Endodermal cell (in vitro differentiated cells): Measurements from ENCODE around the gene IYD. TPM values are rescaled to one million over a fixed set of nuclear protein-coding genes. Genes with fewer than 3 reads are reported as not detected.
"Not testable (repeated sequence)": the region's sequence is repeated elsewhere in the genome, so short reads cannot be mapped to it uniquely, and the experiment has no call there.

Experiments
- DNase-seq: peaks from one replicate; pipeline ENCODE4 v3.0.0-alpha.2; 2017
- H3K27ac ChIP-seq: 2 replicates; pipeline ENCODE4 v1.5.1; 2013; ENCODE audit warnings: mild to moderate bottlenecking, low read depth, low read length, moderate library complexity
- H3K27me3 ChIP-seq: 2 replicates; pipeline ENCODE4 v1.6.1; 2013; ENCODE audit warnings: mild to moderate bottlenecking, low read length, moderate library complexity; ENCODE audit not compliant: insufficient read depth, control insufficient read depth, poor library complexity, severe bottlenecking
- H3K36me3 ChIP-seq: 2 replicates; pipeline ENCODE4 v1.7.0; 2013; ENCODE audit warnings: mild to moderate bottlenecking, low read length, moderate library complexity; ENCODE audit not compliant: control insufficient read depth, insufficient read depth
- H3K4me1 ChIP-seq: one replicate; pipeline ENCODE4 v1.7.0; 2013; ENCODE audit warnings: low read length; ENCODE audit not compliant: control insufficient read depth, insufficient read depth
- H3K4me3 ChIP-seq: 2 replicates; pipeline ENCODE4 v1.5.1; 2013; ENCODE audit warnings: mild to moderate bottlenecking, low read length, moderate library complexity
- H3K9ac ChIP-seq: 2 replicates; pipeline ENCODE4 v1.6.1; 2013; ENCODE audit warnings: mild to moderate bottlenecking, low read length, moderate library complexity; ENCODE audit not compliant: poor library complexity, severe bottlenecking; ENCODE audit errors: extremely low read depth
- H3K9me3 ChIP-seq: 2 replicates; pipeline ENCODE4 v1.6.1; 2013; ENCODE audit warnings: mild to moderate bottlenecking, low read length, moderate library complexity; ENCODE audit not compliant: control insufficient read depth
- H3K27ac Mint-ChIP-seq: 2 replicates; pipeline ENCODE4 v1.8.0; 2020; ENCODE audit warnings: mixed read lengths
- H3K27me3 Mint-ChIP-seq: 2 replicates; pipeline ENCODE4 v1.8.0; 2021; ENCODE audit warnings: mild to moderate bottlenecking, mixed read lengths; ENCODE audit not compliant: insufficient read depth
- H3K36me3 Mint-ChIP-seq: 2 replicates; pipeline ENCODE4 v1.8.0; 2020; ENCODE audit warnings: low read depth, mixed read lengths
- H3K4me1 Mint-ChIP-seq: 2 replicates; pipeline ENCODE4 v1.8.0; 2020; ENCODE audit warnings: mixed read lengths
- H3K4me3 Mint-ChIP-seq: 2 replicates; pipeline ENCODE4 v1.8.0; 2020; ENCODE audit warnings: mild to moderate bottlenecking, moderate library complexity, mixed read lengths
- H3K9me3 Mint-ChIP-seq: 2 replicates; pipeline ENCODE4 v1.8.0; 2020; ENCODE audit warnings: mild to moderate bottlenecking, mixed read lengths
- CTCF ChIP-seq: fragments of 200-600 bp; sonication (generic); conservative IDR thresholded peaks from 2 replicates; pipeline ENCODE4 v1.5.0; 2021; ENCODE audit warnings: antibody characterized with exemption, mild to moderate bottlenecking
- WGBS, 2 experiments: methylation state at CpG; one replicate each; pipeline versions ENCODE4 v1.1.5 to v1.1.7; 2013; ENCODE audit warnings: missing lambda C conversion rate in 2 of 2, mixed read lengths in 1 of 2; ENCODE audit not compliant: insufficient coverage in 1 of 2, insufficient read length in 1 of 2; 5-methylcytosine and 5-hydroxymethylcytosine counted together
- total RNA-seq, 2 donors: library from RNA; stranded (reverse); fragmentation: NEBNext Ultra II Directional in 1 of 2; extraction: Animal tissue kit (Norgen Biotek cat#: 25700) in 1 of 2; gene quantifications; 2 replicates in 1 of 2; 3 replicates in 1 of 2; pipeline ENCODE4 v1.2.1, GENCODE V29; 2021

The IYD gene
- total RNA-seq, 2 donors from 2014 or later: not detected

DNA sequence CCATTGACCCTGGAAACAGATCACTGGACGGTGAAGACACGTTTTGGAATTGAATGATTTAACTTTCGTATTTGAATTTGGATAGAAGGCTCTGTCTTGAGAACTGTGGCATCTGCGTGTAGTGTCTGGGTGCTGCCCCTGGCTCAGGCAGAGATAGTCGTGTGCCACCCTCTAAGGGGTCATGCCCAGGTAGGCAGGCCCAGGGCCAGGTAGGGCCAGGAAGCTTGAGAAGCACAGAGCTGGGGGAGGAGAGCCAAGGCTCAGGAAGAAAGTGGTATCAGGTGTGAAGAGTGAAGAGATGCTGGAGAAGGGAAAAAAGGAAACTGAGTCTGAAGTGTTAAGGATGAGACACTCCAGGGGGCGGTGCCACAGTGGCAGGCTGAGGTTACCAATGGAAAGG is 75.5 kb downstream of the IYD start:
- Histone ChIP-seq H3K4me1 (no peaks in the 10 kb centered on the region), H3K36me3 (no peaks in the 10 kb centered on the region), H3K27me3 (no peaks in the 10 kb centered on the region), H3K9me3 (no peaks in the 10 kb centered on the region), H3K9ac (no peak overlapping the region), H3K27ac (no peak overlapping the region), H3K4me3 (no peak overlapping the region)
- Mint-ChIP-seq H3K36me3 (no peaks in the 10 kb centered on the region), H3K4me3 (no peak overlapping the region), H3K27me3 (no peaks in the 10 kb centered on the region), H3K4me1 (no peaks in the 10 kb centered on the region), H3K27ac (no peak overlapping the region), H3K9me3 (no peaks in the 10 kb centered on the region)
- no peak for TF ChIP-seq CTCF
- WGBS, 2 experiments: 64 to 72% methylated on average over 4 to 6 of the region's 6 CpGs
- no peak for DNase-seq

- no peaks in the 10 kb centered on the region for H3K4me1 ChIP-seq
- no peak overlapping the region for H3K4me3 ChIP-seq
- Mint-ChIP-seq H3K9me3 (no peaks in the 10 kb centered on the region), H3K27me3 (no peaks in the 10 kb centered on the region), H3K4me1 (no peaks in the 10 kb centered on the region), H3K36me3 (no peaks in the 10 kb centered on the region), H3K4me3 (no peak overlapping the region), H3K27ac (no peak overlapping the region)
- H3K27ac ChIP-seq: no peak overlapping the region
- DNase-seq: no peak
- H3K36me3 ChIP-seq: no peaks in the 10 kb centered on the region
- H3K9ac ChIP-seq: no peak overlapping the region
- no peaks in the 10 kb centered on the region for H3K27me3 ChIP-seq
- TF ChIP-seq CTCF: no peak
- 100% methylated on average over 2 of the region's 2 CpGs; no CpG with 5 or more reads in 1 of the 2 experiments for WGBS, 2 experiments
- H3K9me3 ChIP-seq: no peaks in the 10 kb centered on the region
Observed at GRCh38 chr6:150445486-150445885, 76.7 kb downstream of the IYD start.

DNA sequence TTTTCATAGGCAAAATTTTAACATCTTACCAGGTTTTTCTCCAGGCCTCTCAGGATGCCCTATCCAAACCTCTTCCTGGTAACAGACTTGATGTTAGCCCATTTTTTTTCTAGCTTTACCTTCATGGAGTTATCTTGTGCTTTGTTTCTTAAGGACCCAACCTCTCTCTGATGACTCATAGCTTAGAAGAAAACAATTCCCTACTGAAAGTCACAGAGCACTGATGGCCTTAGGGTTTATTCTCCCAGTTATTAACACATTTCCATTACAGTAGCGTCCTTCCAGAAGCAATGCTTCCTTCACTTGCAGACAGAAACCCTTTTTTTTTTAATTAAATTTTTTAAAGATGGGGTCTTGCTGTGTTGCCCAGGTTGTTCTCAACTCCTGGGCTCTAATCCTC is 79.4 kb downstream of the IYD start:
- Histone ChIP-seq H3K36me3 (no peaks in the 10 kb centered on the region), H3K27ac (no peak overlapping the region), H3K9ac (no peak overlapping the region), H3K9me3 (no peaks in the 10 kb centered on the region), H3K4me1 (no peaks in the 10 kb centered on the region), H3K27me3 (no peaks in the 10 kb centered on the region), H3K4me3 (no peak overlapping the region)
- Mint-ChIP-seq H3K4me1 (no peaks in the 10 kb centered on the region), H3K27me3 (no peaks in the 10 kb centered on the region), H3K9me3 (no peaks in the 10 kb centered on the region), H3K36me3 (no peaks in the 10 kb centered on the region), H3K4me3 (no peak overlapping the region), H3K27ac (no peak overlapping the region)
- WGBS, 2 experiments: 44% methylated on average over 1 of the region's 1 CpG; no CpG with 5 or more reads in 1 of the 2 experiments
- TF ChIP-seq CTCF: no peak
- no peak for DNase-seq

- H3K4me1 Mint-ChIP-seq: not testable (repeated sequence)
Observed at GRCh38 chr6:150449055-150449454, 80.2 kb downstream of the IYD start.

More at GRCh38 chr6:150449055-150449454, 80.2 kb downstream of the IYD start:
- not testable (repeated sequence) for H3K27me3 Mint-ChIP-seq, H3K9ac ChIP-seq, H3K27ac ChIP-seq, H3K36me3 ChIP-seq, H3K27ac Mint-ChIP-seq, H3K9me3 ChIP-seq, H3K4me3 Mint-ChIP-seq, H3K27me3 ChIP-seq, H3K9me3 Mint-ChIP-seq, H3K36me3 Mint-ChIP-seq, DNase-seq, H3K4me1 ChIP-seq, H3K4me3 ChIP-seq
- 90 to 98% methylated on average over 3 to 4 of the region's 5 CpGs for WGBS, 2 experiments
